ENCODE data around the gene LSR. TPM values are rescaled to one million over a fixed set of nuclear protein-coding genes. Genes with fewer than 3 reads are reported as not detected.
A peak's percentile ranks its signal among the peaks of the same experiment; 100 is the strongest.

LSR gene
- total and polyA plus RNA-seq, 4 donors: 2.0 to 29.4 (median 23.3) TPM

GRCh38 chr19:35240327-35240726, 8.5 kb upstream of the LSR start:
- no CpG with 5 or more reads among the region's 1 CpG for WGBS (ENCODE audit: insufficient coverage)
- H3K4me3 ChIP-seq (ENCODE audit: low read depth, low read length): no peak overlapping the region
- no peaks in the 10 kb centered on the region for H3K27me3 ChIP-seq (ENCODE audit: control insufficient read depth, insufficient read depth, low read length)
- H3K9me3 ChIP-seq (ENCODE audit: control insufficient read depth, insufficient read depth, low read length): peaks cover 3% of the 10 kb centered on the region
- H3K27ac ChIP-seq (ENCODE audit: low read depth, low read length): no peak overlapping the region
- H3K36me3 ChIP-seq (ENCODE audit: control insufficient read depth, insufficient read depth, low read length): no peaks in the 10 kb centered on the region
- no peaks in the 10 kb centered on the region for H3K4me1 ChIP-seq (ENCODE audit: control insufficient read depth, insufficient read depth, low read length)
- no peak for DNase-seq (ENCODE audit: low read depth in 4 of 6, low spot score in 6 of 6)

- Histone ChIP-seq H3K27ac (ENCODE audit: low read depth, low read length) (no peak overlapping the region), H3K4me1 (ENCODE audit: control insufficient read depth, insufficient read depth, low read length) (no peaks in the 10 kb centered on the region), H3K27me3 (ENCODE audit: control insufficient read depth, insufficient read depth, low read length) (no peaks in the 10 kb centered on the region), H3K9me3 (ENCODE audit: control insufficient read depth, insufficient read depth, low read length) (peaks cover 3% of the 10 kb centered on the region), H3K4me3 (ENCODE audit: low read depth, low read length) (no peak overlapping the region), H3K36me3 (ENCODE audit: control insufficient read depth, insufficient read depth, low read length) (no peaks in the 10 kb centered on the region)
- WGBS (ENCODE audit: insufficient coverage): no CpG with 5 or more reads among the region's 1 CpG
- no peak for DNase-seq (ENCODE audit: low read depth in 4 of 6, low spot score in 6 of 6)
Measured at GRCh38 chr19:35241417-35241816, 7.4 kb upstream of the LSR start.

GRCh38 chr19:35246466-35247092, 2.2 kb upstream of the LSR start:
- no CpG with 5 or more reads among the region's 4 CpGs for WGBS (ENCODE audit: insufficient coverage)
- peaks cover 16% of the 10 kb centered on the region for H3K4me1 ChIP-seq (ENCODE audit: control insufficient read depth, insufficient read depth, low read length)
- peaks cover 4% of the 10 kb centered on the region for H3K9me3 ChIP-seq (ENCODE audit: control insufficient read depth, insufficient read depth, low read length)
- H3K4me3 ChIP-seq (ENCODE audit: low read depth, low read length): no peak overlapping the region
- no peaks in the 10 kb centered on the region for H3K36me3 ChIP-seq (ENCODE audit: control insufficient read depth, insufficient read depth, low read length)
- H3K27me3 ChIP-seq (ENCODE audit: control insufficient read depth, insufficient read depth, low read length): peaks cover 38% of the 10 kb centered on the region
- no peak for DNase-seq (ENCODE audit: low read depth in 4 of 6, low spot score in 6 of 6)
- H3K27ac ChIP-seq (ENCODE audit: low read depth, low read length): no peak overlapping the region

- peak in 1 of 6 donors; percentile 52 for DNase-seq (ENCODE audit: low read depth in 4 of 6, low spot score in 6 of 6)
- H3K36me3 ChIP-seq (ENCODE audit: control insufficient read depth, insufficient read depth, low read length): no peaks in the 10 kb centered on the region
- peak overlapping the region; percentile 57 for H3K27ac ChIP-seq (ENCODE audit: low read depth, low read length)
- H3K9me3 ChIP-seq (ENCODE audit: control insufficient read depth, insufficient read depth, low read length): peaks cover 2% of the 10 kb centered on the region
- peaks cover 16% of the 10 kb centered on the region for H3K4me1 ChIP-seq (ENCODE audit: control insufficient read depth, insufficient read depth, low read length)
- H3K27me3 ChIP-seq (ENCODE audit: control insufficient read depth, insufficient read depth, low read length): peaks cover 38% of the 10 kb centered on the region
- 2% methylated on average over 42 of the region's 42 CpGs for WGBS (ENCODE audit: insufficient coverage)
- H3K4me3 ChIP-seq (ENCODE audit: low read depth, low read length): peak overlapping the region; percentile 41
Measured at GRCh38 chr19:35247526-35248309, 1.1 kb upstream of the LSR start.

GRCh38 chr19:35249146-35249847, 495 bp downstream of the LSR start:
- Histone ChIP-seq H3K9me3 (ENCODE audit: control insufficient read depth, insufficient read depth, low read length) (peaks cover 2% of the 10 kb centered on the region), H3K27ac (ENCODE audit: low read depth, low read length) (no peak overlapping the region), H3K27me3 (ENCODE audit: control insufficient read depth, insufficient read depth, low read length) (peaks cover 38% of the 10 kb centered on the region), H3K36me3 (ENCODE audit: control insufficient read depth, insufficient read depth, low read length) (no peaks in the 10 kb centered on the region), H3K4me1 (ENCODE audit: control insufficient read depth, insufficient read depth, low read length) (peaks cover 16% of the 10 kb centered on the region), H3K4me3 (ENCODE audit: low read depth, low read length) (peak overlapping the region; percentile 41)
- no peak for DNase-seq (ENCODE audit: low read depth in 4 of 6, low spot score in 6 of 6)
- 2% methylated on average over 32 of the region's 39 CpGs for WGBS (ENCODE audit: insufficient coverage)

- Histone ChIP-seq H3K27me3 (ENCODE audit: control insufficient read depth, insufficient read depth, low read length) (peaks cover 38% of the 10 kb centered on the region), H3K4me3 (ENCODE audit: low read depth, low read length) (no peak overlapping the region), H3K9me3 (ENCODE audit: control insufficient read depth, insufficient read depth, low read length) (peaks cover 2% of the 10 kb centered on the region), H3K4me1 (ENCODE audit: control insufficient read depth, insufficient read depth, low read length) (peaks cover 16% of the 10 kb centered on the region), H3K27ac (ENCODE audit: low read depth, low read length) (no peak overlapping the region), H3K36me3 (ENCODE audit: control insufficient read depth, insufficient read depth, low read length) (no peaks in the 10 kb centered on the region)
- DNase-seq (ENCODE audit: low read depth in 4 of 6, low spot score in 6 of 6): no peak
- WGBS (ENCODE audit: insufficient coverage): 83% methylated on average over 34 of the region's 34 CpGs
Measured at GRCh38 chr19:35249848-35250711, 1.3 kb downstream of the LSR start.

- H3K27me3 ChIP-seq (ENCODE audit: control insufficient read depth, insufficient read depth, low read length): peaks cover 38% of the 10 kb centered on the region
- H3K4me3 ChIP-seq (ENCODE audit: low read depth, low read length): no peak overlapping the region
- H3K27ac ChIP-seq (ENCODE audit: low read depth, low read length): no peak overlapping the region
- H3K4me1 ChIP-seq (ENCODE audit: control insufficient read depth, insufficient read depth, low read length): peaks cover 16% of the 10 kb centered on the region
- DNase-seq (ENCODE audit: low read depth in 4 of 6, low spot score in 6 of 6): no peak
- H3K9me3 ChIP-seq (ENCODE audit: control insufficient read depth, insufficient read depth, low read length): peaks cover 2% of the 10 kb centered on the region
- H3K36me3 ChIP-seq (ENCODE audit: control insufficient read depth, insufficient read depth, low read length): no peaks in the 10 kb centered on the region
- WGBS (ENCODE audit: insufficient coverage): 100% methylated on average over 1 of the region's 2 CpGs
Measured at GRCh38 chr19:35251456-35251855, 2.7 kb downstream of the LSR start.

GRCh38 chr19:35253316-35254286, 4.8 kb downstream of the LSR start:
- Histone ChIP-seq H3K27me3 (ENCODE audit: control insufficient read depth, insufficient read depth, low read length) (peaks cover 18% of the 10 kb centered on the region), H3K27ac (ENCODE audit: low read depth, low read length) (no peak overlapping the region), H3K4me1 (ENCODE audit: control insufficient read depth, insufficient read depth, low read length) (peaks cover 13% of the 10 kb centered on the region), H3K36me3 (ENCODE audit: control insufficient read depth, insufficient read depth, low read length) (no peaks in the 10 kb centered on the region), H3K4me3 (ENCODE audit: low read depth, low read length) (no peak overlapping the region), H3K9me3 (ENCODE audit: control insufficient read depth, insufficient read depth, low read length) (no peaks in the 10 kb centered on the region)
- 85% methylated on average over 9 of the region's 9 CpGs for WGBS (ENCODE audit: insufficient coverage)
- DNase-seq (ENCODE audit: low read depth in 4 of 6, low spot score in 6 of 6): no peak
